Endothelial cell of hepatic sinusoid (primary cell): ENCODE measurements around the gene CEL.

ENCODE experiments used
- in situ Hi-C: cut with HindIII; loops from 2 replicates; pipeline ENCODE4 v1.10.0; 2017; ENCODE audit warnings: low sequenced_read_pairs

CEL gene

GRCh38 chr9:133101356-133102189, 39.8 kb downstream of the CEL start:
- in situ Hi-C loops: no loop called here

- in situ Hi-C loops: no loop called here
These were observed 40.6 kb downstream of the CEL start for GRCh38 chr9:133102190-133103021.

GRCh38 chr9:133103183-133103986, 41.6 kb downstream of the CEL start:
- in situ Hi-C loops: no loop called here

- in situ Hi-C loops: no loop called here
These were observed 42.3 kb downstream of the CEL start for GRCh38 chr9:133103987-133104505.

- in situ Hi-C loops: no loop called here
These were observed 43.1 kb downstream of the CEL start for GRCh38 chr9:133104718-133105460.

- in situ Hi-C loops: no loop called here
These were observed 43.6 kb downstream of the CEL start for GRCh38 chr9:133105461-133105770.

GRCh38 chr9:133106511-133107244, 44.9 kb downstream of the CEL start:
- in situ Hi-C loops: no loop called here

- in situ Hi-C loops: no loop called here
These were observed 45.5 kb downstream of the CEL start for GRCh38 chr9:133107245-133107722.

GRCh38 chr9:133107961-133108793, 46.4 kb downstream of the CEL start:
- in situ Hi-C loops: no loop called here

- in situ Hi-C loops: no loop called here
These were observed 47.2 kb downstream of the CEL start for GRCh38 chr9:133108794-133109641.

- in situ Hi-C loops: no loop called here
These were observed 48.3 kb downstream of the CEL start for GRCh38 chr9:133109931-133110650.

GRCh38 chr9:133111808-133112662, 50.3 kb downstream of the CEL start:
- in situ Hi-C loops: no loop called here

GRCh38 chr9:133112663-133113026, 50.9 kb downstream of the CEL start:
- in situ Hi-C loops: no loop called here

GRCh38 chr9:133113163-133113948, 51.6 kb downstream of the CEL start:
- in situ Hi-C loops: no loop called here
